Neutrophil (primary cell): ENCODE results near the gene HEBP2.
"Not testable (repeated sequence)": the region's sequence is repeated elsewhere in the genome, so short reads cannot be mapped to it uniquely, and the experiment has no call there.

Experiments
- H3K27ac ChIP-seq: fragments of 200-600 bp; sonication (generic); 2 replicates; pipeline ENCODE4 v1.5.1; 2016; ENCODE audit warnings: mild to moderate bottlenecking, moderate library complexity
- H3K27me3 ChIP-seq: fragments of 200-600 bp; sonication (generic); 2 replicates; pipeline ENCODE4 v1.6.0; 2016; ENCODE audit warnings: mild to moderate bottlenecking
- H3K36me3 ChIP-seq: fragments of 200-600 bp; sonication (generic); 2 replicates; pipeline ENCODE4 v1.5.1; 2017
- H3K4me1 ChIP-seq, 2 experiments: fragments of 200-600 bp in 1 of 2; sonication (generic) in 1 of 2; 1 replicate in 1 of 2; 2 replicates in 1 of 2; pipeline versions ENCODE4 v1.5.1 to v1.6.1; 2013 to 2016; ENCODE audit warnings: low read depth in 1 of 2, low read length in 1 of 2, mild to moderate bottlenecking in 1 of 2, moderate library complexity in 1 of 2; ENCODE audit not compliant: control insufficient read depth in 1 of 2, insufficient read depth in 1 of 2
- H3K4me3 ChIP-seq, 2 experiments: fragments of 200-600 bp in 1 of 2; sonication (generic) in 1 of 2; 1 replicate in 1 of 2; 2 replicates in 1 of 2; pipeline ENCODE4 v1.5.1; 2013 to 2016; ENCODE audit warnings: low read depth in 1 of 2, low read length in 1 of 2, mild to moderate bottlenecking in 1 of 2, moderate library complexity in 1 of 2
- H3K9me3 ChIP-seq: fragments of 200-600 bp; sonication (generic); 2 replicates; pipeline ENCODE4 v1.5.1; 2016
- TF ChIP-seq, protein P1 (sequence below): fragments of 200-600 bp; sonication (generic); IDR thresholded peaks from 2 replicates; pipeline ENCODE4 v1.5.1; 2016; ENCODE audit warnings: antibody characterized with exemption

HEBP2 gene, protein sequence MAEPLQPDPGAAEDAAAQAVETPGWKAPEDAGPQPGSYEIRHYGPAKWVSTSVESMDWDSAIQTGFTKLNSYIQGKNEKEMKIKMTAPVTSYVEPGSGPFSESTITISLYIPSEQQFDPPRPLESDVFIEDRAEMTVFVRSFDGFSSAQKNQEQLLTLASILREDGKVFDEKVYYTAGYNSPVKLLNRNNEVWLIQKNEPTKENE

DNA sequence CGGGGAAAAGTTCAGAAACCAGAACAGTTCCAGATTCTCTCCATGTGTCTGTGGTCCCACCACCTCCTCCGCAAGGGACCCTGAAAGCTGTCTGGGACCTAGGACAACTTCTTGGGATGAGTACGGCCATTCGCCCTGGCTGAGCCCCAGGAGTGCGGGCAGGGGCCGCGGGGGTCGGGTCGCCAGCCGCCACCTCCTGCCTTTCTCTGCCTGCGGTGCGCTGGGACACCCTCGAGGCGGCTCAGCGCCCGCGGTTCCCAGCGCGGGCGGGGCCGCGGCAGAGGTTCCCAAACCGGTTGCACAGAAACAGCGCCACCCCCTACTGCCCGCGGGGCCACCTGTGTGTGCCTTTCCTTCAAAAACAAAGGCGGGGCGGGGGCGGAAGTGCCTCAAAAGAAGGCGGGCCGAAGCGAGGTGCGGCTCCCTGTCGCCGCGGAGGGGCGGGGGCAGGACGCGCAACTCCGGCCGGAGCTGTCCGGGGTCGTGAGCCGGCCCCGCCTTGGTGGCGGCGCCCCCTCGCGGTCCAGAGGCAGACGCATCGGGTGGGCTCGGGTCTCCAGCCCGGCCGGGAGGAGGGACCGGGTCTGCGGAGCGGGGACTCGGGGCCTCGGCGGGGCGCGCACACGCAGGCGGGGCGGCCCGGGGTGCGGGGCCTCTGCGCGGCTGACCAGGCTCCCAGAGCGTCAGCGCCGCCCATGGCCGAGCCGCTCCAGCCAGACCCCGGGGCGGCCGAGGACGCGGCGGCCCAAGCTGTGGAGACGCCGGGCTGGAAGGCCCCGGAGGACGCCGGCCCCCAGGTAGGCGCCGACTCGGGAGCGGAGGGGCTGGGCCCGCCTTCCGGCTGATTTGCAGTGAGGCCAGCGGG lies at the start of gene HEBP2:
TSS of gene HEBP2 (plus strand) at position 423 of the 865 bp plus-strand sequence. CDS start at position 696, 273 bp downstream.
- TF ChIP-seq, protein P1, sequence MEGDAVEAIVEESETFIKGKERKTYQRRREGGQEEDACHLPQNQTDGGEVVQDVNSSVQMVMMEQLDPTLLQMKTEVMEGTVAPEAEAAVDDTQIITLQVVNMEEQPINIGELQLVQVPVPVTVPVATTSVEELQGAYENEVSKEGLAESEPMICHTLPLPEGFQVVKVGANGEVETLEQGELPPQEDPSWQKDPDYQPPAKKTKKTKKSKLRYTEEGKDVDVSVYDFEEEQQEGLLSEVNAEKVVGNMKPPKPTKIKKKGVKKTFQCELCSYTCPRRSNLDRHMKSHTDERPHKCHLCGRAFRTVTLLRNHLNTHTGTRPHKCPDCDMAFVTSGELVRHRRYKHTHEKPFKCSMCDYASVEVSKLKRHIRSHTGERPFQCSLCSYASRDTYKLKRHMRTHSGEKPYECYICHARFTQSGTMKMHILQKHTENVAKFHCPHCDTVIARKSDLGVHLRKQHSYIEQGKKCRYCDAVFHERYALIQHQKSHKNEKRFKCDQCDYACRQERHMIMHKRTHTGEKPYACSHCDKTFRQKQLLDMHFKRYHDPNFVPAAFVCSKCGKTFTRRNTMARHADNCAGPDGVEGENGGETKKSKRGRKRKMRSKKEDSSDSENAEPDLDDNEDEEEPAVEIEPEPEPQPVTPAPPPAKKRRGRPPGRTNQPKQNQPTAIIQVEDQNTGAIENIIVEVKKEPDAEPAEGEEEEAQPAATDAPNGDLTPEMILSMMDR: peak; percentile 63
- peak within 1 kb of the TSS; percentile 80 to 93 for H3K4me3 ChIP-seq
- peaks cover 25 to 27% of the 10 kb centered on the region in 2 experiments for H3K4me1 ChIP-seq
- peak within 1 kb of the TSS; percentile 89 for H3K27ac ChIP-seq
- H3K36me3 ChIP-seq: peaks cover 39% of the 10 kb centered on the region
- peaks cover 8% of the 10 kb centered on the region for H3K27me3 ChIP-seq
- H3K9me3 ChIP-seq: no peaks in the 10 kb centered on the region

DNA sequence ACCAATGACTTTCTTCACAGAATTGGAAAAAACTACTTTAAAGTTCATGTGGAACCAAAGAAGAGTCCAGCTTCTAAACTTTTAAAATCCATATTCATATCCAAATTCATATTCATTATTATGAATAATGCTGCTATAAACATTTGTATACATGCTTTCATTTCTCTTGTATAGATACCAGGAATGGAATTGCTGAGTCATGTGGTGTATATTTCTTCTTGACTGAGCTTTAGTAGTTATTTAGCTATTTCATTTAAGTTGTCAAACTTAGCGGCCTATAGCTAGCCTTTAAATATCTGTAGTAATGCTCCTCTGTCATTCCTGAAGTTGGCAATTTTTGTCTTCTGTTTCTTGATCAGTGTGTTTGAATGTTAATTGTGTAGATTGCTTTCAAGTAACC lies 46.1 kb upstream of the HEBP2 start:
- Histone ChIP-seq H3K9me3 (no peaks in the 10 kb centered on the region), H3K36me3 (no peaks in the 10 kb centered on the region), H3K4me3 (no peak overlapping the region), H3K27me3 (no peaks in the 10 kb centered on the region), H3K27ac (no peak overlapping the region), H3K4me1 (no peaks in the 10 kb centered on the region)
- TF ChIP-seq, protein P1: no peak

DNA sequence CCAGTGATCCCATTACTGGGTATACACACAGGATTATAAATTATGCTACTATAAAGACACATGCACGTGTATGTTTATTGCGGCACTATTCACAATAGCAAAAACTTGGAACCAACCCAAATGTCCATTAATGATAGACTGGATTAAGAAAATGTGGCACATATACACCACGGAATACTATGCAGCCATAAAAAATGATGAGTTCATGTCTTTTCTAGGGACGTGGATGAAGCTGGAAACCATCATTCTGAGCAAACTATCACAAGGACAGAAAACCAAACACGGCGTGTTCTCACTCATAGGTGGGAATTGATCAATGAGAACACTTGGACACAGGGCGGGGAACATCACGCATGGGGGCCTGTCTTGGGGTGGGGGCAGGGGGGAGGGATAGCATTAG lies 35.3 kb upstream of the HEBP2 start:
- not testable (repeated sequence) for H3K4me1 ChIP-seq, H3K9me3 ChIP-seq, H3K4me3 ChIP-seq, H3K27ac ChIP-seq, H3K36me3 ChIP-seq
- H3K27me3 ChIP-seq: peaks cover 11% of the 10 kb centered on the region

DNA sequence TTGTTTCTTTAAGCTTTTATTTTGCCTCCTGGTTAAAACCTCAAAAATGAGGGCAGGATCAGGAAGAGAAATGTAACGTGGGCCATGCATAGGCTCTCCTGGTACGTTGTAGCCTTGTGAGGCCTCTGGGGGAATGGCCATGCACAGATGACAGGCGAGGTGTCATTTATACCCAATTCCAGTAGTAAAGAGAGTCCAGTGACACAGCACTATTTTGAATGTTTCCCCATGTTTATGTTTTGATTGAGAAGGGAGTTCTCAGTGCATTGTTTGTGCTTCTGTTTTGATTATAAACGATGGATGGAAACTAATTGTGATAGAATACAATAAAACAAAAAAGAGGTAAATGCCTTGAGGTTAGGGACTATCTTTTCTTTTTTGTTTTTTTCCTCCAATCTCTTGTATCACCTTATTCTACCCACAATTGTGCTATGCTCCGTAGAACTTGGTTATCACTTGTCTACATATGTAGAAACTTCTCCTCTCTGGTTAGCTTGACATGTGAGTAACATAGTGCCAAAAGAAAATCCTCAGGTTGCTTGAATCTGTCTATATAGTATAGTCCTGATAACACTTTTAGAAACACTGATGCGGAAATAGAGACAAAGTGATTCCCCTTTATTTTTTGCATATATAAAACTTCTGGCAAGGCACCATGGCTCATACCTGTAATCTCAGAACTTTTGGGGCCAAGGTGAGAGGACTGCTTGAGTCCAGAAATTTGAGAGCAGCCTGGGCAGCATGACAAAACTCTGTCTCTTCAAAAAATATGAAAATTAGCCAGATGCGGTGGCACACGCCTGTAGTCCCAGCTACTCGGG lies 33.2 kb upstream of the HEBP2 start:
- H3K9me3 ChIP-seq: no peaks in the 10 kb centered on the region
- no peak overlapping the region for H3K27ac ChIP-seq
- H3K4me3 ChIP-seq: no peak overlapping the region
- no peaks in the 10 kb centered on the region for H3K36me3 ChIP-seq
- peaks cover 11% of the 10 kb centered on the region for H3K27me3 ChIP-seq
- H3K4me1 ChIP-seq: no peaks in the 10 kb centered on the region
- TF ChIP-seq, protein P1: no peak

DNA sequence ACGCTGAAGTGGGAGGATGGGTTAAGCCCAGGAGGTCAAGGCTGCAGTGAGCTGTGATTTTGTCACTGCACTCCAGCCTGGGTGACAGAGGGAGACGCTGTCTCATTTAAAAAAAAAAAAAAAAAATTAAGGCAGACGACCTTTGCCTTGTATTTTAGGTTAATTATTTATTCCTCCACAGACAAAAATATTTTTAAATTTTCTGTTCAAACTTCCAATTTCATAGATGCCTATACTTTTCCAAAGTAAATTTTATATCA lies 32.6 kb upstream of the HEBP2 start:
- Histone ChIP-seq H3K36me3 (no peaks in the 10 kb centered on the region), H3K27ac (no peak overlapping the region)

More for the DNA sequence above, 32.6 kb upstream of the HEBP2 start:
- H3K9me3 ChIP-seq: no peaks in the 10 kb centered on the region
- H3K4me3 ChIP-seq: no peak overlapping the region
- peaks cover 11% of the 10 kb centered on the region for H3K27me3 ChIP-seq
- H3K4me1 ChIP-seq: no peaks in the 10 kb centered on the region
- TF ChIP-seq, protein P1: no peak
